HG03469 (cell line): ENCODE results near the gene ERI2.
"Not testable (repeated sequence)": the region's sequence is repeated elsewhere in the genome, so short reads cannot be mapped to it uniquely, and the experiment has no call there.

Experiments
- ATAC-seq: cut with Tn5 transposase; IDR thresholded peaks from one replicate; pipeline ENCODE4 v1.9.1; 2021; ENCODE audit warnings: mild to moderate bottlenecking, moderate library complexity, moderate number of reproducible peaks; ENCODE audit not compliant: unreplicated experiment

The ERI2 gene

GRCh38 chr16:20818929-20819585, 12.8 kb upstream of the ERI2 start:
- no peak for ATAC-seq

DNA sequence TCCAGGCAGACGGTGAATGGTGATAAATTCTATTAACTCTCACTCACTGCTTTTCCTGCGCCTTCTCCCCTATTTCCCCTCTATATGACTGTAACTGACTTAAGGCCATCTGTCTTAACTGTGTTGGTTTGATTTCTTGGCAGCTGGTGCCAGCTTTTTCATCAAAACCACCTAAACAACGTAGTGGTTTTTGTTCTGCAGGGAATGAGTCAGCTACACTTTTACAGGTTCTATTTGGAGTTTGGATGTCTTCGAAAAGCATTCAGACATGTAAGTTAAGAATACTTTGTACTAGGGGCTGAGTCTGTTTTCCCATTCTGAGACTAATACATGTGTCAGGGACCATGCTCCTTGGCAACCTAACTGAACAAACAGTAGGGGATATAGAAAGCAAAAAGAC, 8.5 kb upstream of the ERI2 start:
- ATAC-seq, result no peak

- ATAC-seq, result no peak
Measured at GRCh38 chr16:20812510-20812909, 6.2 kb upstream of the ERI2 start.

GRCh38 chr16:20811889-20812439, 5.7 kb upstream of the ERI2 start:
- no peak for ATAC-seq

DNA sequence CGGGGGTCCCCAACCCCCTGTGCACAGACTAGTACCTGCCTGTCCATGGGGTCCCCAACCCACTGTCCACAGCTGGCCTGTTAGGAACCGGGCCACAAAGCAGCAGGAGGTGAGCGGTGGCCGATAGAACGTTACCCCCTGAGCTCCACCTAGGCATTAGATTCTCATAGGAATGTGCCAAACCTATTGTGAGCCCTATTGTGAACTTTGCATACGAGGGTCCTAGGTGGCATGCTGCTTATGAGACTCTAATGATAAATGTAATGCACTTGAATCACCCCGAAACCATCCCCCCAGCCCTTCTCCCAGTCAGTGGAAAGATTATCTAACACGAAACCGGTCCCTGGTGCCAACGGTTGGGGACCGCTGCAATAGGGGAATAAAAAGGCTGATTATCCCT, 1.6 kb upstream of the ERI2 start:
- ATAC-seq, result no peak

DNA sequence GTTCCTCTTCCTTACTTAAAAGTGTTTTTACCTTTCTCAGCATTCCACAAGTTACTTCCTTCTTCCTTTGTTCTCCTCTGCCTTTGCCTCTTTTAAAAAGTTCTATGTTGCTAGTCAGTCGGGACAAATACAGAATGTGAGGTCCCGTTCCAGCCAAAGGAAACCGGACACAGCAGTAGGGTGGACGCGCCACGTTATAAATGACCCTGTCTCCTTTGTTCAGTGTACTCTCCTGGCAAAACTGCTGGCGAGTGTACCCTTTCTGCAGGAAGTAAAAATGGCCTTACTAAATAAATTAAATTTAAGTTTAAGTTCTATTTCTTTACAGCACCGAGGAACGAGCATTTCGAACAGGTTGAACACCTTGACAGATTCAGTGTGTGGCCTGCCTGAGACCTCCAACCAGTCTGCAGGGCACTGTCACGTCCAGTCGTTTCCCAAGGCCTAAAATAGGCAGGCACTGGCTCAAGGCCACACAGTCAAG, 546 bp downstream of the ERI2 start:
- ATAC-seq, result not testable (repeated sequence)

DNA sequence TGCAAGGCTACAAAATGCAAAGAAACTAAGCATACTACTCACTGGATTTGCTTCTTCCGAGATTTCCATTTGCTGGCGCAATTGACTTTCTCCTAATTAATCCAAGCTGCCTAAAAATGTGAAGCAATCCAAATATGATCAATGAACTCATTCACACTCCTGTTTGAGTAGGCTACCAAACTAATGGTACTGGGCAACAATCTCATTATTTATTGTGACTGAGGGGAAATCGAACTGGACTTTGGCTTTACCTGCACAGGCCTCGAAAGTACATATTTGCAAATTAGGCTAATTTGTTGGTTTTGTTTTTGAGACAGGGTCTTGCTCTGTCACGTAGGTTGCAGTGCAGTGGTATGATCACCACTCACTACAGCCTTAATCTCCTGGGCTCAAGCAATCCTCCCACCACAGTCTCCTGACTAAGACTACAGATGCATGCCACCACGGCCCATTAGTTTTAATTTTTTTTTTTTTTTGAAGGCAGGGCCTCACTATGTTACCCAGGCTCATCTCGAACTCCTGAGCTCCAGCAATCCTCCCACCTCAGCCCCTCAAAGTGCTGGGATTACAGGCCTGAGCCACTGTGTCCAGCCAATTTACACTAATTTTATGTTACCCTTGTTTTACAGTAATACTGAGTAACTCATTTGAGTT, 2.6 kb downstream of the ERI2 start:
- ATAC-seq, result no peak

- no peak for ATAC-seq
Measured at GRCh38 chr16:20803192-20803560, 3.1 kb downstream of the ERI2 start.

GRCh38 chr16:20801278-20801677, 5.0 kb downstream of the ERI2 start:
- no peak for ATAC-seq

DNA sequence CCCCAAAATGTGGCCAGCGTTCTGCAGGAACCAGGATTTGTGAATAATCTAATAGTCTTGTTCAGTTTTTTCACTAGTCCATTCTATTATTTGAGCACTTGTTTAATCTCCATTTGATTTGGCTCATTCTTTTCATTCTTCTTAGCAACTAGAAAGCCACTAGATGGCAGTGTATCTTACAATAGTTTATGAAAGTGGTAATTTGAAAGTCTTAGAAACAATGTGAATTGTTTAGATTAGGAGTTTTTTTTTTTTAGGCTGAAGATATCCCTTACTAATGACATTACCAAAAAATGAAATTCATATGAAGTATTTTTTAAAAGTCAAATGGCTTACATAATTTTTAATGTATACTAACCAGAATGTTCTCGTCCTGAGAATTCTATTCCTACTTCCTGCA, 6.7 kb downstream of the ERI2 start:
- no peak for ATAC-seq

DNA sequence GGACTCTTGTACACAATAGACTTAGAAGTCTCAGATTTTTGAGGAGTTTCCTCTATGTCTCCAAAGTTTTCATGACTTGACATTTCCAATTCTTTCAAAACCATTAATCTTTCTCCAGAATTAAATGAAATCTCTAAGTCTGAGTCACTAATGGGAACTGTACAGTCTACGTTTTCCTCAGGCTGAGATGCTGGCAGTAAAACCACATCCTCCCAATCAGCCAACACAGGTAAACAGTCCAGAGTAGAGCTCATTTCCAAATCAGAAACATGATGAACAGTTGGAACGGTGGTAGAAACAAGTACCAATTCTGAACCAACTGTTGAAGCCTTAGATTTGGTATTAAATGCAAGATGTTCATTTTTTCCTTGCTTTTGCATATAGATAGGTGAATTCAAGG, 7.9 kb downstream of the ERI2 start:
- ATAC-seq, result no peak

GRCh38 chr16:20791923-20792612, 14.2 kb downstream of the ERI2 start:
- ATAC-seq, result no peak

DNA sequence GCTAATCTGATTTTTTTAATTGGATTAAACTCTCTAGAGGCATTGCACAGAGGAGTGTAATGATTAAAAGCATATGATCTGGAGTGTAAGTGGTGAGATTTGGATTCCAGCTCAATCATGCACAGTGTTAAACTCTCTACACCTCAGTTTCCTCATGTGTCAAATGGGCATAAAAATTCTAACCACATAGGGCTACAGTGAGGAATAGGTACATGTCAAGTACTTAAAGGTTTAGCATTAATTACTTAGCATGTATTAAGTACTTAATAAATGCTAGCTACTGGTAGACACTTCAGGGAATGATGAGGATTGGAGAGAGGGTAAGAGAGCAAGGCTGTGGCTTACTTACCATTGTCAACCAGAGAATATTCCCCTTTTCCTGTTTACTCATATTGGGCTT, 17.1 kb downstream of the ERI2 start:
- no peak for ATAC-seq

DNA sequence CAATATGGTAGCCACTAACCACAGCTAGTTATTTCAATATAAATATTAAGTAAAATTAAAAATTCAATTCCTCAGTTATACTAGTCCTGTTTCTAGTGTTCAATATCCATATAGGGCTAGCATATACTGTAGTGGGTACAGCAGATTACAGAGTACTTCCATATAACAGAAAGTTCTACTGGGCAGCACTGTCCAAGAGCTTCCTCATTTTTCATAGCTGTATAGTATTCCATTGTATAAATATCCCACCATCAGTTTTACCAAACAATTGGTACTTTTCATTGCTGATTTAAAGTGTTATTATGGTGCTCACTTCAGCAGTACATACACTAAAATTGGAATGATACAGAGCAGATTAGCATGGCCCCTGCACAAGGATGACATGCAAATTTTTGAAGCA, 22.1 kb downstream of the ERI2 start:
- no peak for ATAC-seq

- no peak for ATAC-seq
Measured at GRCh38 chr16:20782470-20782869, 23.8 kb downstream of the ERI2 start.

DNA sequence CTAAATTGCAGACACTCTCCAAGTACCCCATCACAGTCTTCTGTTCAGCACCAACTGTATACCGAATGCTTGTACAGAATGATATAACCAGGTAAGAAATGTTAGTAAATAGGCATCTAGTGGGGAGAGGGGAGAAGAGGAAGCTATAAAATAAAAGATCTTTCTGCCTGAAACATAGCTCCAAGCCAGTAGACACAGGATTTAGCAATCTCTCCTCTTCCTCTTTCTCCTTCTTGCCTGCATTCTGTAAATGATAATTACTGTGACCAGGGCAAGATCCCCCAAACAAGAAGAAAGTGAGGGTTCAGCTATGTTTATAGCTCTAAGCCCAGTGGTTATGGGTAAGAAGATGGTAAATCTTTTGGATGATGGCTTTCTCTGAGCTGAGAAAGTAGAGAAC, 24.6 kb downstream of the ERI2 start:
- no peak for ATAC-seq

- ATAC-seq, result no peak
Measured at GRCh38 chr16:20774703-20775362, 31.4 kb downstream of the ERI2 start.

DNA sequence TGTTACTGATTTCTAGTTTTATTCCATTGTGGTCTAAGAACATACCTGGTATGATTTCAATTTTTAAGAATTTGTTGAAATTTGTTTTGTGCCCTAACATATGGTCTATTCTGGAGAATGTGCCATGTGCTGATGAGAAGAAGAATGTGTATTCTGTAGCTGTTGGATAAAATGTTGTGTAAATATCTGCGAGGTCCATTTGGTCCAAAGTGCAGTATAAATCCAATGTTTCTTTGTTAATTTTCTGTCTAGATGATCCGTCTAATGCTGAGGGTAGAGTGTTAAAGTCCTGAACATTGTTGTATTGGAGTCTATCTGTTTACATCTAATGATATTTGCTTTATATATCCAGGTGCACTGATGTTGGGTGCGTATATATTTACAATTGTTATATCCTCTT, 32.6 kb downstream of the ERI2 start:
- ATAC-seq, result no peak

- no peak for ATAC-seq
Measured at GRCh38 chr16:20768818-20769217, 37.5 kb downstream of the ERI2 start.

DNA sequence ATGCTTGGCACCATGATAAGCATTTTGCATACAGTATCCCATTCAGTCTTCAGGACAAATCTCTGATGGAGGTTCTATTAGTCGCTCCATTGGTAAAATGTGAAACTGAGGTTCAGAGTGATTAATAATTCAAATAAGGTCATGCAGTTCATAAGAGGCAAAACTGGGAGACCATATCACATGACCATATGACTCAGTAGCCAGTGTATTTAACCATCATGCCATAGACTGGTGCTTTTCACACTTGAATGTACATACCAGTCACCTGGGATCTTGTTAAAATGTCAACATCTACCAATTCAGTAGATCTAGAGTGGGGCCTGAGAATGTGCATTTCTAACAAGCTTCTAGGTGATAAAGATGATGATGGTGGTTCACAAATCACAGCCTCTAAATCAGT, 38.2 kb downstream of the ERI2 start:
- ATAC-seq, result no peak

DNA sequence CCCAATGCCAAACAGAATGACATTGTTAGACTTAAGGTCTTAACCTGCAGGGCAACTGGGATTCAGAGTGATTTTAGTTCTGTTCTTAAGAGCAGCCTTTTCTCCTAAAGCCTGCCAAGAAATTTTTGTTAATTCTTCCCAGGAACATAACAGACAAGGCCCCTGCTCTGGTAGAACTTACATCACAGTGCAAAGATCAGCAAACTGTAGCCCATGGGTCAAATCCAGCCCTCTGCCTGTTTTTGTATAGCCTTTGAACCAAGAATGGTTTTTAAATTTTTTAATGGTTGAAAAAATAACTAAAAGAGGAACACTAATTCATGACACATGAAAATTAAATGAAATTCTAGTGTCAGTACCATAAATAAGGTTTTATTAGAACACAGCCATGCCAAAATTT, 38.7 kb downstream of the ERI2 start:
- no peak for ATAC-seq
